ENCODE measurements around the gene BORA.
"Not testable (repeated sequence)": the region's sequence is repeated elsewhere in the genome, so short reads cannot be mapped to it uniquely, and the experiment has no call there.

BORA gene

GRCh38 chr13:72763411-72763810 is 35.7 kb downstream of the BORA start:
- DNase-seq (ENCODE audit: low spot score) = no peak

GRCh38 chr13:72774019-72774418 is 46.3 kb downstream of the BORA start:
- no peak for DNase-seq (ENCODE audit: low spot score)

GRCh38 chr13:72781451-72782439 is 54.0 kb downstream of the BORA start, which contains the start of the genes DIS3 and PIBF1:
DIS3 (minus strand) TSS chr13:72781900; CDS start chr13:72781832, 68 bp downstream.
PIBF1 (plus strand) TSS chr13:72782133; CDS start chr13:72783470, 1,337 bp downstream.
- peak; percentile 96 for DNase-seq (ENCODE audit: low spot score)

- no peak for DNase-seq (ENCODE audit: low spot score)
Observed at GRCh38 chr13:72782717-72783116, 55.0 kb downstream of the BORA start.

GRCh38 chr13:72784679-72785078 is 57.0 kb downstream of the BORA start:
- not testable (repeated sequence) for DNase-seq (ENCODE audit: low spot score)

- DNase-seq (ENCODE audit: low spot score) = no peak
Observed at GRCh38 chr13:72788831-72789230, 61.1 kb downstream of the BORA start.

- DNase-seq (ENCODE audit: low spot score) = no peak
Observed at GRCh38 chr13:72792640-72793039, 64.9 kb downstream of the BORA start.

- no peak for DNase-seq (ENCODE audit: low spot score)
Observed at GRCh38 chr13:72798817-72799216, 71.1 kb downstream of the BORA start.

GRCh38 chr13:72804301-72804700 is 76.6 kb downstream of the BORA start:
- no peak for DNase-seq (ENCODE audit: low spot score)
